ENCODE results near the gene RNF13. TPM values are rescaled to one million over a fixed set of nuclear protein-coding genes. Genes with fewer than 3 reads are reported as not detected.
"Not testable (repeated sequence)": the region's sequence is repeated elsewhere in the genome, so short reads cannot be mapped to it uniquely, and the experiment has no call there.

Gene RNF13
- polyA plus RNA-seq, 4 donors = 20.8 to 62.7 (median 32.7) TPM

DNA sequence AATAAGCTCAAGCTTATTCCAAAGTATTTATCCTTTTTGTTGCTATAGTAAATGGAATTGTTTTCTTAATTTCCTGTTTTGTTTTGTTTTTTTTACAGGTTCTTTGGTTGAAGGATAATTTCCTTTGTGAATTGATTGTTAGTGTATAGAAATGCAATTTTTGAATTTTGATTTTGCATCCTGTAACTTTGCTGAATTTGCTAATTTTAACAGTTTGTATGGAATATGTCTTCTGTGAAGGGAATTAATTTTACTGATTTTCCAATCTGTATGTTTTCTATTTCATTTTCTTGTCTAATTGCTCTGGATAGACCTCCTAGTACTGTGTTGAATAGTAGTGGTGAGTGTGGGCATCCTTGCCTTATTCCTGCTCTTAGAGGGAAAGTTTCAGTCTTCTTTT lies 129.4 kb downstream of the RNF13 start:
- FAIRE-seq (no peak), DNase-seq (no peak)
- Histone ChIP-seq H3K27me3 (ENCODE audit: control insufficient read depth in 3 of 3, insufficient read depth in 3 of 3, low read length in 3 of 3) (no peaks in the 10 kb centered on the region), H3K4me1 (ENCODE audit: control insufficient read depth in 3 of 3, insufficient read depth in 2 of 3, low read depth in 1 of 3, low read length in 2 of 3) (no peaks in the 10 kb centered on the region), H3K36me3 (ENCODE audit: control insufficient read depth in 3 of 3, insufficient read depth in 2 of 3, low read depth in 1 of 3, low read length in 3 of 3) (peaks cover 0 to 5% (median 0%) of the 10 kb centered on the region in 3 donors), H3K9me3 (ENCODE audit: control insufficient read depth in 2 of 2, insufficient read depth in 1 of 2, low read depth in 1 of 2, low read length in 1 of 2) (peaks cover 0 to 4% of the 10 kb centered on the region in 2 donors), H3K4me3 (ENCODE audit: low read depth in 1 of 3, low read length in 3 of 3) (no peak overlapping the region), H3K27ac (ENCODE audit: low read depth in 1 of 3, low read length in 2 of 3) (no peak overlapping the region)

DNA sequence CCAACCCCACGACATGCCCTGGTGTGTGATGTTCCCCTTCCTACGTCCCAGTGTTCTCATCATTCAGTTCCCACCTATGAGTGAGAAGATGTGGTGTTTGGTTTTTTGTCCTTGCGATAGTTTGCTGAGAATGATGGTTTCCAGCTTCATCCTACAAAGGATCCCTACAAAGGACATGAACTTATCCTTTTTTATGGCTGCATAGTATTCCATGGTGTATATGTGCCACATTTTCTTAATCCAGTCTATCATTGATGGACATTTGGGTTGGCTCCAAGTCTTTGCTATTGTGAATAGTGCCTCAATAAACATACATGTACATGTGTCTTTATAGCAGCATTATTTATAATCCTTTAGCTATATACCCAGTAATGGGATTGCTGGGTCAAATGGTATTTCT lies 131.0 kb downstream of the RNF13 start:
- DNase-seq; H3K9me3 ChIP-seq (ENCODE audit: control insufficient read depth in 2 of 2, insufficient read depth in 1 of 2, low read depth in 1 of 2, low read length in 1 of 2); H3K27ac ChIP-seq (ENCODE audit: low read depth in 1 of 3, low read length in 2 of 3); FAIRE-seq; H3K27me3 ChIP-seq (ENCODE audit: control insufficient read depth in 3 of 3, insufficient read depth in 3 of 3, low read length in 3 of 3); H3K4me3 ChIP-seq (ENCODE audit: low read depth in 1 of 3, low read length in 3 of 3); H3K4me1 ChIP-seq (ENCODE audit: control insufficient read depth in 3 of 3, insufficient read depth in 2 of 3, low read depth in 1 of 3, low read length in 2 of 3): not testable (repeated sequence)
- H3K36me3 ChIP-seq (ENCODE audit: control insufficient read depth in 3 of 3, insufficient read depth in 2 of 3, low read depth in 1 of 3, low read length in 3 of 3) = peaks cover 0 to 10% (median 0%) of the 10 kb centered on the region in 3 donors
- 97 to 98% (median 98%) methylated on average over 3 of the region's 3 CpGs for WGBS, 3 donors

DNA sequence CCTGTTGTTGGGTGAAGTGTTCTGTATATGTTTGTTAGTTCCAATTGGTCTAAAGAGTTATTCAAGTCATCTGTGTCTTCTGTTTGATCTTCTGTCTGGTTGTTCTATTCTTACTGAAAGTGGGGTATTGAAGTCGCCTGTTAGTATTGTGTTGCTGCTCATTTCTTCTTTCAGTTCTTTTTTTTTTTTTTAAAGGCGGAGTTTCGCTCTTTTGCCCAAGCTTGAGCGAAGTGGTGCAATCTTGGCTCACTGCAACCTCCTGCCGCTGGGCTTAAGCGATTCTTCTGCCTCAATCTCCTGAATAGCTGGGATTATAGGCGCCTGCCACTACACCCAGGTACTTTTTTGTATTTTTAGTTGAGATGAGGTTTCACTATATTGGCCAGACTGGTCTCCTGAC lies 134.2 kb downstream of the RNF13 start:
- Histone ChIP-seq H3K4me3 (ENCODE audit: low read depth in 1 of 3, low read length in 3 of 3) (no peak overlapping the region), H3K9me3 (ENCODE audit: control insufficient read depth in 2 of 2, insufficient read depth in 1 of 2, low read depth in 1 of 2, low read length in 1 of 2) (peaks cover 0 to 4% of the 10 kb centered on the region in 2 donors), H3K4me1 (ENCODE audit: control insufficient read depth in 3 of 3, insufficient read depth in 2 of 3, low read depth in 1 of 3, low read length in 2 of 3) (no peaks in the 10 kb centered on the region), H3K27ac (ENCODE audit: low read depth in 1 of 3, low read length in 2 of 3) (no peak overlapping the region), H3K27me3 (ENCODE audit: control insufficient read depth in 3 of 3, insufficient read depth in 3 of 3, low read length in 3 of 3) (no peaks in the 10 kb centered on the region), H3K36me3 (ENCODE audit: control insufficient read depth in 3 of 3, insufficient read depth in 2 of 3, low read depth in 1 of 3, low read length in 3 of 3) (peaks cover 0 to 15% (median 0%) of the 10 kb centered on the region in 3 donors)
- 92 to 97% (median 94%) methylated on average over 7 of the region's 7 CpGs for WGBS, 3 donors
- no peak for DNase-seq
- no peak for FAIRE-seq

DNA sequence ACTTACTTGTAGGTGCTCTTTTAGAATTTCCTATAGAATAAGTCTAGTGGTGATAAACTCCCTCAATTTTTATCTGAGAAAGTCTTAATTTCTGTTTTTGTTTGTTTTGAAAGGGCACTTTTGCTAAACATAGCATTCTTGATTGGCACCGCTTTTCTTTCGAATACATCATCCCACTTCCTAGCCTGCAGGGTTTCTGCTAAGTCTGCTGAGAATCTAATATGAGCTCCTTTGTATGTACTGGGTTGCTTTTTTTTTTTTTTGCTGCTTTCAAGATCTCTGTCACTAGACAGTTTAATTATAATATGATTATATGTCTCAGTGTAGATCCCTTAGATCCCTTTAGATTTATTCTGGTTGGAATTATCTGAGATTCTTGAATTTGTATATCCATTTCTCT lies 136.2 kb downstream of the RNF13 start:
- Histone ChIP-seq H3K4me1 (ENCODE audit: control insufficient read depth in 3 of 3, insufficient read depth in 2 of 3, low read depth in 1 of 3, low read length in 2 of 3) (no peaks in the 10 kb centered on the region), H3K4me3 (ENCODE audit: low read depth in 1 of 3, low read length in 3 of 3) (no peak overlapping the region), H3K27me3 (ENCODE audit: control insufficient read depth in 3 of 3, insufficient read depth in 3 of 3, low read length in 3 of 3) (no peaks in the 10 kb centered on the region), H3K9me3 (ENCODE audit: control insufficient read depth in 2 of 2, insufficient read depth in 1 of 2, low read depth in 1 of 2, low read length in 1 of 2) (peaks cover 0 to 4% of the 10 kb centered on the region in 2 donors), H3K36me3 (ENCODE audit: control insufficient read depth in 3 of 3, insufficient read depth in 2 of 3, low read depth in 1 of 3, low read length in 3 of 3) (peaks cover 0 to 19% (median 0%) of the 10 kb centered on the region in 3 donors), H3K27ac (ENCODE audit: low read depth in 1 of 3, low read length in 2 of 3) (no peak overlapping the region)
- DNase-seq = no peak
- FAIRE-seq = no peak
- WGBS, 3 donors = 94 to 98% (median 95%) methylated on average over 2 of the region's 2 CpGs

DNA sequence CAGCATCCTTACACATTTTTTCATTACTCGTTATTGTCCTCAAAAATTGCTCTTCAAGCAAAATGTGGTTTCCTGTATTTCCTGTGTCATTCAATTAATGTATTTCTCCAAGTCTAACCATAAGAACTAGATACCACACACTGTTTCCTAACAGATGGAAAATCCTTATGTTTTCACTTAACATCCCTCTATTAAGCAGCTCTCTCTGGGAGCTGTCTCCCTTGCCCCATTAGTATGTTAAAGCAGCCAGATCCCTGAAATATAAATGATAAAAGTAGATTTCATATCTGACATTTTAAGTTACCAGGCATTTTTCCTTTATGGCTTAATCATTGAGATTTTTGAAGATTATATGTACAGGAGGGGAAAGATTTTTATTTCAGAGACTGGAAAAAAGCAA lies 141.8 kb downstream of the RNF13 start:
- WGBS, 3 donors = 55 to 84% (median 77%) methylated on average over 1 of the region's 1 CpG
- peaks cover 0 to 12% (median 2%) of the 10 kb centered on the region in 3 donors for H3K4me1 ChIP-seq (ENCODE audit: control insufficient read depth in 3 of 3, insufficient read depth in 2 of 3, low read depth in 1 of 3, low read length in 2 of 3)
- no peak overlapping the region for H3K27ac ChIP-seq (ENCODE audit: low read depth in 1 of 3, low read length in 2 of 3)
- no peak for DNase-seq
- H3K4me3 ChIP-seq (ENCODE audit: low read depth in 1 of 3, low read length in 3 of 3) = no peak overlapping the region
- no peaks in the 10 kb centered on the region for H3K27me3 ChIP-seq (ENCODE audit: control insufficient read depth in 3 of 3, insufficient read depth in 3 of 3, low read length in 3 of 3)
- no peaks in the 10 kb centered on the region for H3K9me3 ChIP-seq (ENCODE audit: control insufficient read depth in 2 of 2, insufficient read depth in 1 of 2, low read depth in 1 of 2, low read length in 1 of 2)
- FAIRE-seq = peak; percentile 59
- peaks cover 0 to 9% (median 0%) of the 10 kb centered on the region in 3 donors for H3K36me3 ChIP-seq (ENCODE audit: control insufficient read depth in 3 of 3, insufficient read depth in 2 of 3, low read depth in 1 of 3, low read length in 3 of 3)

DNA sequence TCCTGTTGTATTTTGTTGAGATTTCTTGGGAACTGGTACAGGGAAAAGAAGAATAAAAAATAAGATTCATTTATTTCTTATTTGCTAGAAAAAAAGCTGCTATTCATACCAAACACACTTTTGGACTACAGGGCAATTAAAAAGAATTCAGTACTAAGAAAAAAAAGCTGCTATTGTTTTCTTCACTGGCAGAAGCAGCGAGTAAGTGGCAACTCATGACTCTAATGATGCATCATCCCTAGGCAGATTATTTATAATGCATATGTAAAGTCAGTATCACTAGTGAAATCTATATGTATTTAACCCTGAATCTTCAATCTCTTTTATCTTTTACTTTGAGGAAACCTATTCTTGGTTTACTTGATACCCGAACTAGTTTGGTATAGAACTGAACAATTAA lies 142.4 kb downstream of the RNF13 start:
- Histone ChIP-seq H3K4me3 (ENCODE audit: low read depth in 1 of 3, low read length in 3 of 3) (no peak overlapping the region), H3K36me3 (ENCODE audit: control insufficient read depth in 3 of 3, insufficient read depth in 2 of 3, low read depth in 1 of 3, low read length in 3 of 3) (peaks cover 0 to 7% (median 0%) of the 10 kb centered on the region in 3 donors), H3K9me3 (ENCODE audit: control insufficient read depth in 2 of 2, insufficient read depth in 1 of 2, low read depth in 1 of 2, low read length in 1 of 2) (no peaks in the 10 kb centered on the region), H3K27ac (ENCODE audit: low read depth in 1 of 3, low read length in 2 of 3) (no peak overlapping the region), H3K4me1 (ENCODE audit: control insufficient read depth in 3 of 3, insufficient read depth in 2 of 3, low read depth in 1 of 3, low read length in 2 of 3) (peaks cover 0 to 12% (median 2%) of the 10 kb centered on the region in 3 donors), H3K27me3 (ENCODE audit: control insufficient read depth in 3 of 3, insufficient read depth in 3 of 3, low read length in 3 of 3) (no peaks in the 10 kb centered on the region)
- 87 to 90% (median 90%) methylated on average over 2 of the region's 2 CpGs for WGBS, 3 donors
- FAIRE-seq (no peak), DNase-seq (no peak)

DNA sequence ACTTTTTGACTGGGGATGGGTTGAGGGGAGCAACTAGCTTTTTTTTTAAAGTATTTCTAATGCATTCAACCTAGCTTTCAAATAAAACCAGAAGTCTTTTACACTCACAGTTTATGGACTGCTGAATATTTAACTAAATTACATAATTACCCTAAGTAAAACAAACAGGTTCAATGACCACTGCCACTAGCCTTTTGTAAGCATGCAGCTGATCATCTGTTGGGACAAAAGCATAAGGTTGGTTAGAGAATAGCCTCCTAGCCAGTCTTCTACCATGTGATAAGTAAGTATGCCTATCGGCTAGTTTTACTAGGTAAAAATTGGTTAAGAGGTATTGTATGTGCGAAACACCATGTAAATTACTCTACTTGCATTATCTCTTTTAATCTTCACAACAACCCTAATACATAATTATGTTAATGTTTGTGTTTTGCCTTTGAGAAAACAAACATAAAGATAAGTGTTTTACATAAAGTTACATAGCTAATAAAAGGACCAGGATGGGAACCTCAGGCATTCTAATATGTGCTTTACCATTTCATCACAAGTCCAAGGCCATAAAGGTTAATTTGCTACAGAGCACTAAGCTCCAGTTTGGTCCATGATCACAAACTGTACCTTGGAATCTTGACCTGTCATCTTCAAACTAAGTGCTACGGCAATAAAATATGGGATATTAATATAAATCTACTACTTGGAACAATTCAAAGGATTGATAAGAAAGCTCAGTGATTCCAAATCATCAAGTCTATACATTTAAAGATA lies 144.5 kb downstream of the RNF13 start:
- no peaks in the 10 kb centered on the region for H3K9me3 ChIP-seq (ENCODE audit: control insufficient read depth in 2 of 2, insufficient read depth in 1 of 2, low read depth in 1 of 2, low read length in 1 of 2)
- H3K36me3 ChIP-seq (ENCODE audit: control insufficient read depth in 3 of 3, insufficient read depth in 2 of 3, low read depth in 1 of 3, low read length in 3 of 3) = peaks cover 0 to 2% (median 0%) of the 10 kb centered on the region in 3 donors
- no peak for FAIRE-seq
- H3K4me3 ChIP-seq (ENCODE audit: low read depth in 1 of 3, low read length in 3 of 3) = no peak overlapping the region
- peak; percentile 61 to 78 for DNase-seq
- no peak overlapping the region for H3K27ac ChIP-seq (ENCODE audit: low read depth in 1 of 3, low read length in 2 of 3)
- no peaks in the 10 kb centered on the region for H3K27me3 ChIP-seq (ENCODE audit: control insufficient read depth in 3 of 3, insufficient read depth in 3 of 3, low read length in 3 of 3)
- 67 to 85% (median 82%) methylated on average over 3 of the region's 3 CpGs for WGBS, 3 donors
- H3K4me1 ChIP-seq (ENCODE audit: control insufficient read depth in 3 of 3, insufficient read depth in 2 of 3, low read depth in 1 of 3, low read length in 2 of 3) = peaks cover 0 to 12% (median 2%) of the 10 kb centered on the region in 3 donors

DNA sequence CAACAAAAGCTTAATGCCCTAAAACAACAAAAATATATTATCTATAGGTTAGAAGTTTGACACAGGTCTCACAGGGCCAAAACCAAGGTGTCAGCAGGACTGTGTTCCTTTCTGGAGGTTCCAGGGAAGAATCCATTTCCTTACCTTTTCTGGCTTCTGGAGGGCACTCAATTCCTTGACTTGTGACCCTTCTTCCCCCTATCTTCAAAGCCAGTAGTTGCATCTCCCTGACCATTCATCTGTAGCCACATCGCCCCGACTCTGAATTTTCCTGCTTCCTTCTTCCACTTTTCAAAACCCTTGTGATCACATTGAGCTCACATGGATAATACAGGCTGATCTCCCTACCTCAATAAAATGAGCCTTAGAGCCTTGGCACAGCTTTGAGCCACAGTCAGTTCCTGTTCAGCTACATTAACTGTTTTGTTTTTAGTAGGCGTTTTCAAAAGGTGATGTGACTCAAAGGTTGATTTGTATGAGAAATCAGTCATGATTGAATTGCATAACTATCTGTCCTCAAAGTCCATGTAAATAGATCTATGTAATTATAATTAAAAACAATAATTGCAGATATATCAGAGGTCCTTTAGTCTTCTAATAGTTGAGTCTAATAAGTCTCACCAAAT lies 145.3 kb downstream of the RNF13 start:
- H3K4me3 ChIP-seq (ENCODE audit: low read depth in 1 of 3, low read length in 3 of 3) = no peak overlapping the region
- no peak overlapping the region for H3K27ac ChIP-seq (ENCODE audit: low read depth in 1 of 3, low read length in 2 of 3)
- no peak for FAIRE-seq
- H3K9me3 ChIP-seq (ENCODE audit: control insufficient read depth in 2 of 2, insufficient read depth in 1 of 2, low read depth in 1 of 2, low read length in 1 of 2) = no peaks in the 10 kb centered on the region
- H3K4me1 ChIP-seq (ENCODE audit: control insufficient read depth in 3 of 3, insufficient read depth in 2 of 3, low read depth in 1 of 3, low read length in 2 of 3) = peaks cover 0 to 12% (median 2%) of the 10 kb centered on the region in 3 donors
- H3K36me3 ChIP-seq (ENCODE audit: control insufficient read depth in 3 of 3, insufficient read depth in 2 of 3, low read depth in 1 of 3, low read length in 3 of 3) = no peaks in the 10 kb centered on the region
- H3K27me3 ChIP-seq (ENCODE audit: control insufficient read depth in 3 of 3, insufficient read depth in 3 of 3, low read length in 3 of 3) = no peaks in the 10 kb centered on the region
- WGBS, 3 donors = 66 to 76% (median 69%) methylated on average over 3 of the region's 3 CpGs
- peak in 1 of 2 donors; percentile 66 for DNase-seq
